Stimulated activated CD4-positive, alpha-beta T cell treated with anti-CD3 and anti-CD28 coated beads, Interleukin-15, amount 100 ng/mL, for 48 hours (primary cell): ENCODE measurements around the gene LDB3.
A peak's percentile ranks its signal among the peaks of the same experiment; 100 is the strongest.

Source experiments
- DNase-seq, 2 donors: peaks; one replicate each; pipeline ENCODE4 v3.0.0-alpha.2; 2020; ENCODE audit warnings: low read depth in 2 of 2

The LDB3 gene

DNA sequence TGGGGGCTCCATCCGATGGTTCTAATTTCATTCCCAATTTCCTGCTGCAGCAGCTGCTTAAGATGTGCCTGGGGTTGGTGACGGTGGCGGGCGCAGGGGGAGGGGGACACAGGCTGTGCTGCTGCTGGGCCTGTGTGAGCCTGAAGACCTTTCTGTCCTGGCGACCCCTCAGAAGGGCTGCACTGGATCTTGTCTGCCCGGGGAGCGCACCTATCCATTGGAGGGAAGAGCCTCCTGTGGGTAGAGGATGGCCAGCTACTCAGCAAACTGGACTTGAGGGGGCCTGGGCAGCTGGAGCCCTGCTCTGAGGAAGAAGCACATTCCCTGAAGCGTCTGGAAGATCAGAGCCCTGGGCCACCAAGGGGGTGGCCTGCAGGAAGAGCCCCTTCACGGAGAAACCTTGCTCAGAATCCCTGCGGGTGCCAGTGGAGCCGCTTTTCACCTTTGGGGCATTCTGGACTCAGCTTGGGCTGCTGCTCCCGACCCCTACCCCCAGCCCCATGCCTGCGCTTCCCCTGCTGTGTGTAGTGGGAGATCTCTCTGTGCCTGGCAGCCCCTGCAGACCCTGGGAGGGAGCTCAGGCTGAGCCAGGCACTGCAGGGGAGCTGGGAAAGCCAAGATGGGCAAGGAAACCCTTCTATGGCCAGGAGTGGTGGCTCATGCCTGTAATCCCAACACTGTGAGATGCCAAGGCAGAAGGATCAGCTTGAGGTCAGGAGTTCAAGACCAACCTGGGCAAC is 17.8 kb downstream of the LDB3 start:
- no peak for DNase-seq

GRCh38 chr10:86686972-86687371 is 18.7 kb downstream of the LDB3 start:
- no peak for DNase-seq

DNA sequence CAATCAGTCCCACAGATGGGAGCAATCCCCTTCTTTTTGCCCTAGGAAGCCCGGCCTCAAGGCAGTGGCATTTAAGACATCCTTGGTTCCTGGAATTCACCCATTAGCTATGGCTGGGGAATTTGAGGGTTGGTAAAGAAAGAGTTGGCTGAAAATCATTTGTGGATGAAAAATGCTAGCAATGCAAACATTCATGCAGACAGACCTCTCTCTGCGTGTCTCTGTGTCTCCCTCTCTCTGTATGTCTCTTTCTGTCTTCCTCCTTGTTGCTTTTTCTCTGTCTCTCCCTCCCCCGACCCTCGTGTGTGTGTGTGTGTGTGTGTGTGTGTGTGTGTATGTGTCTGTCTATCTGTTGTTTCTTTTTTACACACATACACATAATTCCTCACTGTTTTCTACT is 19.4 kb downstream of the LDB3 start:
- DNase-seq, result no peak

DNA sequence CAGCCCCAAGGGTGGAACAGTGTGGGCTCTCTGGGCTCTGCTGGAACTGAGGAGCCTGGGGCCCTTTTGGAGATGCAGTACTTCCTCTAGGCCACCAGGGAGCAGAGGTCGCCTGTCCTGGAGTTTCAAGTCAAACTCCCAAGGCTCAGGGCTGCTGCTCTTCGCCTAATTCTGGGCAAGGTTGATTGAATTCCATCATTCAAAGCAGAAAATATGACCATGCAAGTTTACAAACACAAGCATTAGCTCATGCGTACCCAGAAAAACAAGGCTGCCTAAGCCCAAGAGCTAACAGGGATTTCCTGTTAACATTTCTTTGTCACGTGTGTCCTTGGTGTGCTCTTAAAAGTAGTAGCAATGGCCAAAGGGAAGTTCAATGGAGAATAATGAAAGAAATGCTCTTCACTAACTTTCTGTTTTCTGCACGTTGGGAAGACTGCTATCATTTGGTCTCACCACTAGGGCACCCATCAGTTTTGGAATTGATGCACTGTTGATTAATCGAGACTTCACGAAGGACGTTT is 20.1 kb downstream of the LDB3 start:
- peak; percentile 38 to 40 for DNase-seq

DNA sequence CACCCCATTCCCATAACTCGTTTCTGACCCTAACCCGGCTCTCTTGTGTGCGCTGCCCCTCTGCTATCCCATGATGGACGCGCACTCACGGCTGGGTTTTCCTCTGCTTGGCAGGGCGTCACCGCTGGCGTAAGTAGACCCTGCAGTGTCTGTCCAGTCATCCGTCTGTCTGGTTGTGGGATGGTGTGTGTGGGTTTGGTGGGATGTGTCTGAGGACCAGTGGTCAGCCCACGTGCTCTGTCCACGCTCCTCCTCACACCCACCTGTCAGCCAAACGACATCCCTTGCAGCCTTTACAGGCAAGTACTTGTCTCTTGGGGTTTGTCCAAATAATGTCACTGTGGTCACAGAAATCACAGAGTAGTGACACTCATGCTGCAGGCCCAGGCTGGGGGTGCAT is 20.8 kb downstream of the LDB3 start:
- DNase-seq, result no peak

- DNase-seq, result no peak
Measured at GRCh38 chr10:86690231-86690630, 21.9 kb downstream of the LDB3 start.

DNA sequence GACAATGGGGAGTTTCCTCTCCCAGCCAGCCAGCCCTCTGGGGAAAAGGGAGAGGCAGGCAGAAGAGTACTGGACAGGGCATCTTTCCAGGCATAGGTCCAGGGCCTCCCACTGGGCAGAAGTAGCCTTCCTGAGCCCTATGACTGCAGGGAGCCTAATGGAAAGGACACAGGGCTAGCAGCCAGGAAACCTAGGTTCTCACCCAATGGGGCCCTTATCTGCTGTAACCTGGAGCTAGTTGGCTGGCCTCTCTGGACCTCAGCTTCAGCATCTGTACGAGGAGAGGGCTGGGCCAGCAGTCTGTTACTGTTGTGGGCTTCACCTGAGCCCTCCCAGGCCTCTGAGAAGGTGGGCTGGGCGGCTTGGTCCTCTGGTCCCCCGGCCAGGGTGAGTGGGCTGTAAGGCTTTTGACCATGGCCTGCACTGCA is 22.4 kb downstream of the LDB3 start:
- no peak for DNase-seq

GRCh38 chr10:86691333-86692022 is 23.2 kb downstream of the LDB3 start:
- DNase-seq, result no peak

DNA sequence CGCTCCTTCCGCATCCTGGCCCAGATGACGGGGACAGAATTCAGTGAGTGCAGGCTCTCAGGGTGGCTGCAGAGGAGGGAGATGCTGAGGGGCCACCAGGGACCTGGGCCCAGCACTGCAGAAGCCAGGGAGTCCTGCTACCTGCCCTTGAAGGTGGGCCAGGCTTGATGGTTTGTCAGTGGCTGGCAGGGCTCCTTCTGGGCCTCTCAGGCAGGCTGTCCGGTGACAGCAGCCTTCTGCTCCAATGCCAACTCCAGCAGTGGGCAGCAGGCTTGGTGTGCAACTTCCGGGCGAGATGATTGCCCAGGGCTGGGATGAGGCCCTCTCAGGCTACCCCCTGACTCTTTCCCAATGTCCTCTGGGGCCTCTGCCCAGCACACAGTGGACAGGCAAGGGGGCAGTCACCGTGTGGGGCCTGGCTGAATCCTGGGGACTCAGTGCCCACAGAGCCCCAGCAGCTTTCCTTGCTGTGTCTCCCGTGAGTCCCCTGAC is 23.8 kb downstream of the LDB3 start:
- DNase-seq, result no peak

DNA sequence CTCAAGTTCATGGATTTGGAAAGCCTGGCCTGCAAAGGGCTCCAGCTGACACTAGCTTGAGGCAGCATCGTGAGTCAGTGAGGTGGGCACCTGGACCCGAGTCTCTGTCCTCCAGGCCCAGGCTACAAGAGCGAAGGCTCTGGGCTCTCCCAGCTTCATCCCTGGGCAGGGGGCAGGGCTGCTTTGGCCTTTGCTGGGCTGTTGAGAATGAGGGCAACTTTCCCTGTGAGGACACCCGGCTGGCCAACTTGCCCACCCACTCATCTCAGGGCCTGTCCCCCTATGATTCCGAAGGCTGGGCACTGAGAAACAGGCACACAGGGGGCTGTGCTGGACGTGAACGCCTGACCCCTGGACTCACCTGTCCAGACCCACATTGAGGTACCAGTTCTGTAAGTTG is 24.4 kb downstream of the LDB3 start:
- DNase-seq, result no peak

- DNase-seq, result no peak
Measured at GRCh38 chr10:86693275-86693674, 25.0 kb downstream of the LDB3 start.

- DNase-seq, result no peak
Measured at GRCh38 chr10:86693721-86694369, 25.5 kb downstream of the LDB3 start.

DNA sequence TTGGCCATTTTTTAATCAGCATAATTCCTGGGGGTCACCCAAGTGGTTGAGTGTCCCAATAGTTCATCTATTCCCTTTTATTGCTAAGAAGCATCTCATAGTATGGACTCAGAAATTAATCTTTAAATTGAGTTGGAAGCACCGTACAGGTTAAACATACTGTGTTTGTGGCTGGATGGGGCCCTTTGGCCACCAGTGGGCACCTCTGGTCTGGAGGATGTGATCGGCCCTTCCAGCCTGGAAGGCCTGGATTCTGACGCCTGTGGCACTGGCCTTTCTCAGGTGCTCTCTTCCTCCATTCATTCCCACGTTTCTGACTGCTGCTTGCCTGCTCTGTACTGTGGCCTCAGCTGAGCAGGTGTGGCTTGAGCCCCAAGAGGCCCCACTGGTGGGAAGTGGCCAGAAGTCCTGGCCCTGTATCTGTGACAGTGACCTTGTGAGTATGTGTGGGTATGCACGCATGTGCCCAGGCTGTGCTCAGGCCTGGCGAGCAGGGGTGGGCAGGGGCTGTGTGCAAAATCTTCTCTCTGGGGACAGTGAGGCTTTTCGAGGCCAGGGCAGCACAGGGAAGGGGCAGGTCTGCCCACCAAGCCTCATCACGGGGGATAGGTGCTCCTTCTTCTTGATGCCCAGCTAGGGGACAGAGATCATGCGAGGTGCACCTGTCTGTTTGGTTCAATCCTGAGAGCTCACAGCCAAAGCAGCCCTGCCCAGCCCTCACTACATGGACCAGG is 30.1 kb downstream of the LDB3 start:
- no peak for DNase-seq

DNA sequence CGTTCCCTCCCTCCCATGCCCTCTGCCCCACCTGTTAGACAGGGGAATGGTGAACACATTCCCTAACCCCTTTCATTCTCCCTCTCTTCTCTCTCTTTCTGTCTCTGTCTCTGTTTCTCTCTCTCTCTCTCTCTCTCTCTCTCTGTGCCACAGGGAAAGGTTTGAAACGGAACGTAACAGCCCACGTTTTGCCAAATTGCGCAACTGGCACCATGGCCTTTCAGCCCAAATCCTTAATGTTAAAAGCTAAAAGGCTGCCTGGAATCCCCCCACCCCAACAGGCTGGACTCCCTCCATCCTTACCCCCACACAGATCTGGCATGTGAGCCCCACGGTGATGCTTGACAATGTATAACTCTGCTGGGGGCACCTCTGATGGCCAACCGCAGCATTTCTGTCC is 30.8 kb downstream of the LDB3 start:
- no peak for DNase-seq

- no peak for DNase-seq
Measured at GRCh38 chr10:86699541-86699940, 31.2 kb downstream of the LDB3 start.

- no peak for DNase-seq
Measured at GRCh38 chr10:86699991-86700840, 31.9 kb downstream of the LDB3 start.

DNA sequence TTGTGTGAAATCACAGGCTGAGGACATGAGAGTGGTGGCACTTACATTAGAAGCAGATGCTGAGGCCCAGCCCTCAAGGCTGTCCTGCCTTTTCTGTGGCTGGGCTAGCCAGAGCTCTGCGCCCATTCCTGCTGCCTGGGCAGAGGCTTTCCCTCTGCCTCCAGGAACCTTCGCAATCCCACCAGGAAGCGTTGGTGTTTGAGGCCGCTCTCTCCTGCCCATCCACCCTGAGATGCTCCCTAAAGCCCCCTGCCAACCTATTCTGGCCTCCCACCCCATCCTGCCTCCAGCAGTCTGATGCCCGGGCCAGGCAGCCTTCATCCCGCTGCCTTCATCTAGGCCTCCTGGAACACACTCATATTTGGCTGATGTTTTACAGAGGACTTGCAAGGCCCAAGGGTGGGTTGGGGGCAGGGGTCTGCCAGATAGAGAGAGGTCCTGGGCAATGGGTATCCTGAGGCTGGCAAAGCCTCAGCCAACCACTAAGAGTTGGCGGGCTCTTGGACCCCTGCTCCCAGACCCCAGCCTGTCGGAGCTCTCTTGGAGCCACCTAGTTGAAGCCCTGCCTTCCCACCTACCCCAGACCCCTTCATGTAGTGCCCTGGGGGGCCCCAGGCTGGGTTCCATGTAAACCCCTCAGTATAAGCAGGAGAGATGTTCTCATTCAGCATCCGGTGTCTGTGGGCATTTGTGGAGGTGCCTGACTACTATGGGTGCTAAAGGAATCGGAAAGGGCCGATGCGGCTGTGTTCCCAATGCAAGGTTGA is 32.7 kb downstream of the LDB3 start:
- no peak for DNase-seq

- DNase-seq, result no peak
Measured at GRCh38 chr10:86703176-86703575, 34.9 kb downstream of the LDB3 start.

- no peak for DNase-seq
Measured at GRCh38 chr10:86705139-86705538, 36.8 kb downstream of the LDB3 start.

- no peak for DNase-seq
Measured at GRCh38 chr10:86705905-86706304, 37.6 kb downstream of the LDB3 start.
